Heart left ventricle (tissue), 16 donors: Measurements from ENCODE around the gene LKAAEAR1. TPM values are rescaled to one million over a fixed set of nuclear protein-coding genes. Genes with fewer than 3 reads are reported as not detected.

Experiments used
- ATAC-seq, 4 donors: fragments of 200-7000 bp; cut with Tn5 transposase; one replicate each; pipeline ENCODE4 v1.9.1; 2020 to 2022; ENCODE audit warnings: moderate library complexity in 4 of 4, mild to moderate bottlenecking in 3 of 4, moderate number of reproducible peaks in 1 of 4
- DNase-seq, 5 donors: peaks; one replicate each; pipeline ENCODE4 v3.0.0-alpha.2; 2020
- H3K27ac ChIP-seq, 12 donors: fragments of 200-600 bp; sonication (generic) in 4 of 12; one replicate each; pipeline versions ENCODE4 v1.5.0 to v1.8.0; 2016 to 2022; ENCODE audit warnings: mild to moderate bottlenecking in 2 of 12
- H3K27me3 ChIP-seq, 9 donors: fragments of 200-600 bp; sonication (generic) in 2 of 9; one replicate each; pipeline versions ENCODE4 v1.5.1 to v1.8.0; 2016 to 2022; ENCODE audit warnings: mild to moderate bottlenecking in 3 of 9
- H3K36me3 ChIP-seq, 9 donors: fragments of 200-600 bp; sonication (generic) in 2 of 9; one replicate each; pipeline versions ENCODE4 v1.5.0 to v1.8.0; 2018 to 2022; ENCODE audit warnings: mild to moderate bottlenecking in 2 of 9
- H3K4me1 ChIP-seq, 12 donors: fragments of 200-600 bp; sonication (generic) in 4 of 12; one replicate each; pipeline versions ENCODE4 v1.5.0 to v1.8.0; 2016 to 2022; ENCODE audit warnings: mild to moderate bottlenecking in 3 of 12
- H3K4me3 ChIP-seq, 12 donors: fragments of 200-600 bp; sonication (generic) in 4 of 12; one replicate each; pipeline versions ENCODE4 v1.5.0 to v1.8.0; 2017 to 2022; ENCODE audit warnings: mild to moderate bottlenecking in 9 of 12, moderate library complexity in 4 of 12
- H3K9me3 ChIP-seq, 12 donors: fragments of 200-600 bp; sonication (generic) in 4 of 12; one replicate each; pipeline versions ENCODE4 v1.5.0 to v1.8.0; 2016 to 2022; ENCODE audit warnings: mild to moderate bottlenecking in 1 of 12
- CTCF ChIP-seq, 12 donors: fragments of 200-600 bp; sonication (generic) in 4 of 12; IDR thresholded peaks; one replicate each; pipeline versions ENCODE4 v1.5.0 to v1.8.0; 2018 to 2022; ENCODE audit warnings: antibody characterized with exemption in 12 of 12, mild to moderate bottlenecking in 5 of 12
- POLR2A ChIP-seq, 2 donors: fragments of 450-650 bp; IDR thresholded peaks; one replicate each; pipeline ENCODE4 v1.6.1; 2017; ENCODE audit warnings: antibody characterized with exemption in 2 of 2, mild to moderate bottlenecking in 2 of 2, moderate library complexity in 2 of 2
- WGBS, 4 donors: extraction: QIAGEN DNeasy Blood & Tissue Kit in 2 of 4; methylation state at CpG; one replicate each; pipeline versions ENCODE4 v1.1.5 to v1.1.7; 2013 to 2018; 5-methylcytosine and 5-hydroxymethylcytosine counted together
- intact Hi-C, 10 donors: fragments of 100-400 bp; cut with DNase I; formaldehyde crosslinking; loops; one replicate each; pipeline versions ENCODE4 v1.11.1 to v1.14.2; 2022
- polyA plus RNA-seq, 2 donors: library from polyadenylated mRNA; stranded (reverse); fragments of 200-250 nt; gene quantifications; one replicate each; pipeline ENCODE4 v1.2.3, GENCODE V29; 2013
- total RNA-seq, 9 donors: library from RNA; depleted of rRNA in 2 of 9; stranded (reverse); fragments of >200 nt in 2 of 9; fragmentation: NEBNext Ultra II Directional in 3 of 9; extraction: Animal tissue kit (Norgen Biotek cat#: 25700) in 3 of 9; gene quantifications; one replicate each; pipeline versions ENCODE4 v1.1.0 to v1.2.4, GENCODE V29; 2016 to 2023
- donor health status: ischemic (EF 13 %, LVEDD 7.1; RV severe dilation, severe dysfunction).
- donor health status: healthy with polysubstance abuse.
- donor health status: DM: no; HTN: yes; CAD: no.
- donor health status: DM: no; HTN: no; CAD: no.
- donor health status: ischemic (EF 25% LVEDD 6.9; RV normal size, moderate dysfunction).
- donor health status: ischemic (EF 25% LVEDD 5.7; RV mildly dilated, moderate dysfunction).
- donor health status: healthy.
- donor health status: DM: yes; HTN: yes; CAD: no.
- donor health status: ischemic (EF 35%, LVEDD 5.7; RV mildly dilated, moderate dysfunction).
- donor health status: nonischemic (EF 11% LVEDD 7.7; RV severe dilation, severe dysfunction).
- donor health status: DM: yes; HTN: yes; CAD: no.
- donor health status: PGD.
- donor health status: ischemic (EF 29% LVEDD 5.4; RV normal size, mild dysfunction).
- donor health status: nonischemic (EF 23%, LVEDD 6.1; RV moderate dilation, normal function).

LKAAEAR1 gene
- total and polyA plus RNA-seq, 11 donors: not detected

DNA sequence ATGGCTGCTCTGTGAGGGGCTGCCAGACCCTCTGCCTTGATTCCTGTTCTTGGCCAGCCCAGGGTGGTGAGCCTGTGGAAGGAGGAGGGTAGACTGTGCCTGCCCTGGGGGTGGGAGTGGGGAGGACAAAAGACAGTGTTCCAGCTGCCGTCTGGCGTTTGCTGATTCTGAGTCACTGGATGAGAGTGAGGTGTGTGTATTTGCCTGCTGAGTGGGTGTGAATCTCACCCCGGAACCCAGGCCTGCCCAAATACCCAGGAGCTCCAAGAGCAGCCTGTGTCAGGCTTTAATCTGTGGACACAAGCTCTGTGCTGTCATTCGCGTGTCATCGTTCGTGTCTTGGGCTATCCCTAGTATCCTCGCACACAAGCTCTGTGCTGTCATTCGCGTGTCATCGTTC is 2.6 kb upstream of the LKAAEAR1 start:
- ATAC-seq (no peak), DNase-seq (no peak)
- intact Hi-C loops: loop anchor here in 1 of 10 donors (5.0 kb wide), 1 partner anchor 36 kb away; no protein-coding TSS in a partner anchor
- Histone ChIP-seq H3K27me3 (peaks cover 3 to 24% (median 18%) of the 10 kb centered on the region in 9 donors), H3K27ac (no peak overlapping the region), H3K4me3 (no peak overlapping the region), H3K4me1 (peaks cover 0 to 26% (median 12%) of the 10 kb centered on the region in 12 donors), H3K36me3 (no peaks in the 10 kb centered on the region), H3K9me3 (no peaks in the 10 kb centered on the region)
- WGBS, 4 donors: 90 to 95% (median 94%) methylated on average over 9 to 11 of the region's 11 CpGs
- TF ChIP-seq CTCF (IDR thresholded peaks at IDR 0.05) (no peak), POLR2A (IDR thresholded peaks at IDR 0.05) (no peak)

- intact Hi-C loops: loop anchor here in 3 of 10 donors (5.0 kb wide), 2 partner anchors 38 to 173 kb away; partner anchors contain the start of gene PCMTD2 (in 1 of the 3)
- H3K4me1 ChIP-seq: peaks cover 0 to 35% (median 14%) of the 10 kb centered on the region in 12 donors
- 9 to 12% (median 12%) methylated on average over 18 to 23 of the region's 23 CpGs; no CpG with 5 or more reads in 1 of the 4 donors for WGBS, 4 donors
Observed at GRCh38 chr20:64084685-64085152, 521 bp upstream of the LKAAEAR1 start.

GRCh38 chr20:64083378-64083803 is 807 bp downstream of the LKAAEAR1 start:
- DNase-seq: peak; percentile 70 to 88 (median 79)
- 1 to 4% (median 1%) methylated on average over 22 to 52 of the region's 52 CpGs for whole genome bisulfite sequencing, 4 donors
- H3K4me3 ChIP-seq: peak overlapping the region; percentile 26 to 68 (median 59)
- H3K27me3 ChIP-seq: peaks cover 3 to 24% (median 18%) of the 10 kb centered on the region in 9 donors
- intact Hi-C loops: loop anchor here in 7 of 10 donors (1.0 to 5.0 kb wide), 5 partner anchors 37 to 174 kb away; partner anchors contain the start of gene PCMTD2 (in 1 of the 7)
- no peaks in the 10 kb centered on the region for H3K9me3 ChIP-seq
- peak overlapping the region in 1 of 12 donors; percentile 28 for H3K27ac ChIP-seq
- H3K36me3 ChIP-seq: no peaks in the 10 kb centered on the region
- H3K4me1 ChIP-seq: peaks cover 2 to 46% (median 23%) of the 10 kb centered on the region in 12 donors
- TF ChIP-seq CTCF (IDR thresholded peaks at IDR 0.05) (peak; percentile 46 to 80 (median 68)), POLR2A (IDR thresholded peaks at IDR 0.05) (no peak)
- ATAC-seq: peak in 3 of 4 donors; percentile 59 to 62 (median 61)

More at GRCh38 chr20:64084685-64085152, 521 bp upstream of the LKAAEAR1 start:
- Histone ChIP-seq H3K36me3 (no peaks in the 10 kb centered on the region), H3K4me3 (no peak overlapping the region), H3K27me3 (peaks cover 3 to 24% (median 18%) of the 10 kb centered on the region in 9 donors), H3K27ac (no peak overlapping the region), H3K9me3 (no peaks in the 10 kb centered on the region)
- ATAC-seq (no peak), DNase-seq (no peak)
- TF ChIP-seq CTCF (IDR thresholded peaks at IDR 0.05) (no peak), POLR2A (IDR thresholded peaks at IDR 0.05) (no peak)

DNA sequence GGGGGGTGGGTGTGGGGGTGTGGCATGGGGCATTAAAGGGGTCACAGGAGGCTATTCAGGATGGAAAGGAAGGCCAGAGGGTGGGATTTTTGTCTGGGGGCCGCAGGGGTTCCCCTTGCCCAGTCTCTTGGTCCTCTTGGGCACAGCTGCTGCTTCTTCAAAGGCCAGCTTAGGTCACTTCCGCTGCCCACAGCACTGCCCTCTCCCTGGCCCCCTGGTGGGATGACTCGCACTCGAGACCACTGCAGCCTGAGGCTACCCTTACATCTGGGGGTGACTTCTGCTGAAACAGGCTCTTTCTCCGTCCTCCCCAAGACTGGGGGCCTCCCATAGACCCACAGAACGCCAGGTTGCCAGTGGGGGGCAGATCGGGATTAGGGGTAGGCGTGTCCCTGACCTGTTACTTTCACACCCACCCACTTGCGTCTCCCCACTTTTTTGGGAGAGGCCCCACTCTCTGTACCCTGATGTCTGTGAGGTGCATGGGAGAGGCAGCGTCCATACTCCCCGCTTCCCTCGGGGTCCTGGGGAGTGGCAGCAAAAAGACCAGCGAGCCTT is 1.3 kb downstream of the LKAAEAR1 start:
- Histone ChIP-seq H3K27ac (peak overlapping the region in 1 of 12 donors; percentile 28), H3K27me3 (peaks cover 3 to 24% (median 18%) of the 10 kb centered on the region in 9 donors), H3K4me3 (peak overlapping the region in 10 of 12 donors; percentile 35 to 68 (median 59)), H3K4me1 (peaks cover 2 to 51% (median 27%) of the 10 kb centered on the region in 12 donors), H3K36me3 (no peaks in the 10 kb centered on the region), H3K9me3 (no peaks in the 10 kb centered on the region)
- no peak for TF ChIP-seq CTCF (IDR thresholded peaks at IDR 0.05)
- no peak for TF ChIP-seq POLR2A (IDR thresholded peaks at IDR 0.05)
- DNase-seq: no peak
- intact Hi-C loops: loop anchor here in 7 of 10 donors (1.0 to 5.0 kb wide), 5 partner anchors 37 to 174 kb away; partner anchors contain the start of gene PCMTD2 (in 1 of the 7)
- ATAC-seq: no peak
- WGBS, 4 donors: 27 to 43% (median 31%) methylated on average over 9 to 13 of the region's 13 CpGs
